Thoracic aorta (tissue), 2 donors: ENCODE results near the gene CNTNAP2. TPM values are rescaled to one million over a fixed set of nuclear protein-coding genes. Genes with fewer than 3 reads are reported as not detected.

Experiments used
- ATAC-seq: fragments of 150-250 bp; one replicate; pipeline ENCODE4 v1.8.0; 2017; ENCODE audit warnings: low read depth; ENCODE audit not compliant: insufficient number of reproducible peaks, low FRiP score
- DNase-seq: peaks from one replicate; pipeline ENCODE4 v3.0.0-alpha.2; 2020; ENCODE audit warnings: low spot score
- H3K27ac ChIP-seq, 2 donors: fragments of 200-600 bp; sonication (generic); 1 replicate in 1 of 2; 2 replicates in 1 of 2; pipeline ENCODE4 v1.5.1; 2016; ENCODE audit warnings: mild to moderate bottlenecking in 2 of 2, moderate library complexity in 2 of 2
- H3K27me3 ChIP-seq: fragments of 200-600 bp; sonication (generic); replicated peaks from 2 replicates; pipeline ENCODE4 v1.6.0; 2016; ENCODE audit warnings: mild to moderate bottlenecking; ENCODE audit not compliant: insufficient read depth
- H3K36me3 ChIP-seq: fragments of 200-600 bp; sonication (generic); one replicate; pipeline ENCODE4 v1.5.1; 2016
- H3K4me1 ChIP-seq, 2 donors: fragments of 200-600 bp; sonication (generic); 1 replicate in 1 of 2; 2 replicates in 1 of 2; pipeline versions ENCODE4 v1.5.1 to v1.6.0; 2016; ENCODE audit warnings: low read depth in 2 of 2, mild to moderate bottlenecking in 1 of 2; ENCODE audit not compliant: control insufficient read depth in 1 of 2
- H3K4me3 ChIP-seq: fragments of 200-600 bp; sonication (generic); 2 replicates; pipeline ENCODE4 v1.5.1; 2016; ENCODE audit warnings: mild to moderate bottlenecking
- H3K9me3 ChIP-seq: fragments of 200-600 bp; sonication (generic); 2 replicates; pipeline ENCODE4 v1.5.1; 2016
- CTCF ChIP-seq: fragments of 200-600 bp; sonication (generic); IDR thresholded peaks from one replicate; pipeline ENCODE4 v1.5.1; 2019; ENCODE audit warnings: antibody characterized with exemption
- total RNA-seq, 2 donors: library from RNA; depleted of rRNA; stranded (reverse); fragments of >200 nt; gene quantifications; one replicate each; pipeline versions ENCODE4 v1.1.0 to v1.2.3, GENCODE V29; 2016

CNTNAP2 gene
- total RNA-seq, 2 donors from 2014 or later, result not detected

GRCh38 chr7:147008530-147008929 lies 891.9 kb downstream of the CNTNAP2 start:
- no peaks in the 10 kb centered on the region for H3K36me3 ChIP-seq
- no peak overlapping the region for H3K4me3 ChIP-seq
- TF ChIP-seq CTCF, result no peak
- H3K9me3 ChIP-seq, result no peaks in the 10 kb centered on the region
- H3K27me3 ChIP-seq, result no peaks in the 10 kb centered on the region
- no peak overlapping the region for H3K27ac ChIP-seq
- ATAC-seq (no peak), DNase-seq (no peak)
- H3K4me1 ChIP-seq, result no peaks in the 10 kb centered on the region

GRCh38 chr7:147012666-147013065 lies 896.1 kb downstream of the CNTNAP2 start:
- no peak overlapping the region for H3K4me3 ChIP-seq
- ATAC-seq (no peak), DNase-seq (no peak)
- TF ChIP-seq CTCF, result no peak
- H3K36me3 ChIP-seq, result no peaks in the 10 kb centered on the region
- H3K27ac ChIP-seq, result no peak overlapping the region
- no peaks in the 10 kb centered on the region for H3K9me3 ChIP-seq
- H3K4me1 ChIP-seq, result no peaks in the 10 kb centered on the region
- no peaks in the 10 kb centered on the region for H3K27me3 ChIP-seq

GRCh38 chr7:147013825-147014224 lies 897.2 kb downstream of the CNTNAP2 start:
- no peak for TF ChIP-seq CTCF
- H3K27ac ChIP-seq, result no peak overlapping the region
- no peaks in the 10 kb centered on the region for H3K4me1 ChIP-seq
- H3K27me3 ChIP-seq, result no peaks in the 10 kb centered on the region
- ATAC-seq, result no peak
- H3K4me3 ChIP-seq, result no peak overlapping the region
- H3K9me3 ChIP-seq, result no peaks in the 10 kb centered on the region
- no peaks in the 10 kb centered on the region for H3K36me3 ChIP-seq
- DNase-seq, result no peak

- no peak for ATAC-seq
- Histone ChIP-seq H3K4me3 (no peak overlapping the region), H3K9me3 (no peaks in the 10 kb centered on the region), H3K27me3 (no peaks in the 10 kb centered on the region), H3K4me1 (no peaks in the 10 kb centered on the region), H3K27ac (no peak overlapping the region), H3K36me3 (no peaks in the 10 kb centered on the region)
- TF ChIP-seq CTCF, result no peak
- no peak for DNase-seq
Observed at GRCh38 chr7:147014286-147014955, 897.8 kb downstream of the CNTNAP2 start.

GRCh38 chr7:147015999-147016398 lies 899.4 kb downstream of the CNTNAP2 start:
- no peaks in the 10 kb centered on the region for H3K36me3 ChIP-seq
- H3K27me3 ChIP-seq, result no peaks in the 10 kb centered on the region
- no peak overlapping the region for H3K4me3 ChIP-seq
- ATAC-seq (no peak), DNase-seq (no peak)
- no peaks in the 10 kb centered on the region for H3K4me1 ChIP-seq
- TF ChIP-seq CTCF, result no peak
- no peaks in the 10 kb centered on the region for H3K9me3 ChIP-seq
- H3K27ac ChIP-seq, result no peak overlapping the region
